Hepatocyte (in vitro differentiated cells): ENCODE measurements around the gene PORCN. TPM values are rescaled to one million over a fixed set of nuclear protein-coding genes. Genes with fewer than 3 reads are reported as not detected.

Source experiments
- DNase-seq: peaks from one replicate; pipeline ENCODE4 v3.0.0-alpha.2; 2016; ENCODE audit warnings: low spot score
- H2AFZ ChIP-seq: fragments of 200-600 bp; sonication (generic); 2 replicates; pipeline ENCODE4 v1.6.0; 2016; ENCODE audit warnings: antibody characterized with exemption, mild to moderate bottlenecking
- H3K27ac ChIP-seq: fragments of 200-600 bp; sonication (generic); 2 replicates; pipeline ENCODE4 v1.5.1; 2016; ENCODE audit warnings: mild to moderate bottlenecking
- H3K27me3 ChIP-seq: fragments of 200-600 bp; sonication (generic); 2 replicates; pipeline ENCODE4 v1.6.1; 2016
- H3K36me3 ChIP-seq: fragments of 200-600 bp; sonication (generic); replicated peaks from 2 replicates; pipeline ENCODE4 v1.5.1; 2016; ENCODE audit warnings: low read depth; ENCODE audit not compliant: insufficient read depth
- H3K4me1 ChIP-seq: fragments of 200-600 bp; sonication (generic); 2 replicates; pipeline ENCODE4 v1.5.1; 2016; ENCODE audit warnings: mild to moderate bottlenecking, moderate library complexity; ENCODE audit not compliant: insufficient read depth
- H3K4me2 ChIP-seq: fragments of 200-600 bp; sonication (generic); 2 replicates; pipeline ENCODE4 v1.6.0; 2016
- H3K4me3 ChIP-seq: fragments of 200-600 bp; sonication (generic); 2 replicates; pipeline ENCODE4 v1.5.1; 2016; ENCODE audit warnings: mild to moderate bottlenecking
- H3K79me2 ChIP-seq: fragments of 200-600 bp; sonication (generic); 2 replicates; pipeline ENCODE4 v1.6.0; 2017; ENCODE audit warnings: mild to moderate bottlenecking
- H3K9me2 ChIP-seq: fragments of 200-600 bp; sonication (generic); replicated peaks from 2 replicates; pipeline ENCODE4 v1.6.0; 2017; ENCODE audit warnings: mild to moderate bottlenecking; ENCODE audit not compliant: insufficient read depth
- H3K9me3 ChIP-seq: fragments of 200-600 bp; sonication (generic); 2 replicates; pipeline ENCODE4 v1.5.1; 2016; ENCODE audit warnings: low read depth, mild to moderate bottlenecking
- H4K20me1 ChIP-seq: fragments of 200-600 bp; sonication (generic); 2 replicates; pipeline ENCODE4 v1.6.0; 2016; ENCODE audit warnings: mild to moderate bottlenecking; ENCODE audit not compliant: insufficient read depth, poor library complexity, severe bottlenecking
- CTCF ChIP-seq: fragments of 200-600 bp; sonication (generic); IDR thresholded peaks from 2 replicates; pipeline ENCODE4 v1.5.1; 2016; ENCODE audit warnings: antibody characterized with exemption, mild to moderate bottlenecking; ENCODE audit not compliant: poor library complexity
- EZH2 ChIP-seq: fragments of 200-600 bp; sonication (generic); IDR thresholded peaks from 2 replicates; pipeline ENCODE4 v1.6.1; 2016; ENCODE audit warnings: antibody characterized with exemption, mild to moderate bottlenecking, borderline replicate concordance
- EZH2phosphoT487 ChIP-seq: fragments of 200-600 bp; sonication (generic); IDR thresholded peaks from one replicate; pipeline ENCODE4 v1.6.1; 2018; ENCODE audit warnings: antibody characterized with exemption, mild to moderate bottlenecking, low read depth, moderate library complexity; ENCODE audit not compliant: unreplicated experiment, severe bottlenecking
- WGBS: methylation state at CpG from one replicate; pipeline ENCODE4 v1.1.6; 2016; ENCODE audit warnings: low lambda C conversion rate; ENCODE audit errors: missing lambda C conversion rate; 5-methylcytosine and 5-hydroxymethylcytosine counted together
- polyA plus RNA-seq: library from polyadenylated mRNA; unstranded; fragments of >200 nt; fragmentation: Nextera tagmentation; extraction: Ambion mirVana; gene quantifications from 2 replicates; pipeline ENCODE4 v1.2.1, GENCODE V29; 2016
- total RNA-seq: library from RNA; depleted of rRNA; stranded (reverse); fragments of >200 nt; gene quantifications from 2 replicates; pipeline ENCODE4 v1.2.3, GENCODE V29; 2014

Gene PORCN
- total and polyA plus RNA-seq, 2 experiments from 2014 or later = 7.9 to 12.8 TPM

GRCh38 chrX:48539345-48540027, 30.7 kb downstream of the PORCN start, which contains the start of gene TBC1D25:
Gene TBC1D25 (plus strand): TSS chrX:48539714. CDS start chrX:48539798, 84 bp downstream.
- WGBS = 45% methylated on average over 38 of the region's 59 CpGs
- no peak for TF ChIP-seq EZH2
- TF ChIP-seq EZH2phosphoT487 = no peak
- TF ChIP-seq CTCF = peak; percentile 53
- Histone ChIP-seq H3K27ac (peak within 1 kb of the TSS; percentile 84), H3K27me3 (no peaks in the 10 kb centered on the region), H2AFZ (peak within 1 kb of the TSS; percentile 74), H3K9me2 (no peaks in the 10 kb centered on the region), H3K4me2 (peak within 1 kb of the TSS; percentile 72), H3K4me1 (peaks cover 5% of the 10 kb centered on the region), H4K20me1 (no peaks in the 10 kb centered on the region), H3K4me3 (peak within 1 kb of the TSS; percentile 29), H3K36me3 (no peaks in the 10 kb centered on the region), H3K9me3 (no peaks in the 10 kb centered on the region), H3K79me2 (peaks cover 9% of the 10 kb centered on the region)
- peak; percentile 97 for DNase-seq

- Histone ChIP-seq H3K27ac (peak overlapping the region; percentile 82), H3K79me2 (peaks cover 9% of the 10 kb centered on the region), H3K36me3 (no peaks in the 10 kb centered on the region), H3K9me2 (no peaks in the 10 kb centered on the region), H3K4me1 (peaks cover 5% of the 10 kb centered on the region), H2AFZ (peak overlapping the region; percentile 74), H4K20me1 (no peaks in the 10 kb centered on the region), H3K9me3 (no peaks in the 10 kb centered on the region), H3K4me2 (peak overlapping the region; percentile 72), H3K4me3 (peak overlapping the region; percentile 29), H3K27me3 (no peaks in the 10 kb centered on the region)
- WGBS = 54% methylated on average over 10 of the region's 12 CpGs
- DNase-seq = peak; percentile 70
- TF ChIP-seq CTCF (no peak), EZH2 (no peak), EZH2phosphoT487 (no peak)
These were observed 31.2 kb downstream of the PORCN start for GRCh38 chrX:48540028-48540375.

- Histone ChIP-seq H3K27ac (no peak overlapping the region), H4K20me1 (no peaks in the 10 kb centered on the region), H2AFZ (no peak overlapping the region), H3K36me3 (no peaks in the 10 kb centered on the region), H3K4me1 (peaks cover 5% of the 10 kb centered on the region), H3K4me3 (no peak overlapping the region), H3K79me2 (peaks cover 9% of the 10 kb centered on the region), H3K27me3 (no peaks in the 10 kb centered on the region), H3K9me2 (no peaks in the 10 kb centered on the region), H3K4me2 (peak overlapping the region; percentile 72), H3K9me3 (no peaks in the 10 kb centered on the region)
- TF ChIP-seq CTCF (no peak), EZH2 (no peak), EZH2phosphoT487 (no peak)
- DNase-seq = no peak
- 89% methylated on average over 7 of the region's 7 CpGs for WGBS
These were observed 31.7 kb downstream of the PORCN start for GRCh38 chrX:48540480-48540879.
